Activated naive CD4-positive, alpha-beta T cell treated with anti-CD3 and anti-CD28 coated beads, Interleukin-2, amount 10 ng/mL, durations not matched to agents 7 days and 5 days (primary cell): ENCODE data around the gene PLK5.

ENCODE experiments used
- CTCF ChIA-PET: fragments of 350-600 bp; sonication (Branson Sonifier 250); formaldehyde crosslinking; loops from one replicate; lab custom pipeline; 2021; ENCODE audit warnings: antibody characterized with exemption; lab: Charles Lee
- DNase-seq: peaks from one replicate; pipeline ENCODE4 v3.0.0-alpha.2; 2020
- H3K27ac Mint-ChIP-seq: one replicate; pipeline ENCODE4 v1.8.0; 2021; ENCODE audit warnings: mild to moderate bottlenecking, moderate library complexity, mixed read lengths
- H3K27me3 Mint-ChIP-seq: one replicate; pipeline ENCODE4 v1.8.0; 2021; ENCODE audit warnings: mild to moderate bottlenecking, mixed read lengths
- H3K36me3 Mint-ChIP-seq: one replicate; pipeline ENCODE4 v1.8.0; 2021; ENCODE audit warnings: mixed read lengths
- H3K4me1 Mint-ChIP-seq: one replicate; pipeline ENCODE4 v1.8.0; 2021; ENCODE audit warnings: mixed read lengths
- H3K4me3 Mint-ChIP-seq: one replicate; pipeline ENCODE4 v1.8.0; 2021; ENCODE audit warnings: mild to moderate bottlenecking, moderate library complexity, mixed read lengths
- H3K9me3 Mint-ChIP-seq: one replicate; pipeline ENCODE4 v1.8.0; 2021; ENCODE audit warnings: mixed read lengths

The PLK5 gene

DNA sequence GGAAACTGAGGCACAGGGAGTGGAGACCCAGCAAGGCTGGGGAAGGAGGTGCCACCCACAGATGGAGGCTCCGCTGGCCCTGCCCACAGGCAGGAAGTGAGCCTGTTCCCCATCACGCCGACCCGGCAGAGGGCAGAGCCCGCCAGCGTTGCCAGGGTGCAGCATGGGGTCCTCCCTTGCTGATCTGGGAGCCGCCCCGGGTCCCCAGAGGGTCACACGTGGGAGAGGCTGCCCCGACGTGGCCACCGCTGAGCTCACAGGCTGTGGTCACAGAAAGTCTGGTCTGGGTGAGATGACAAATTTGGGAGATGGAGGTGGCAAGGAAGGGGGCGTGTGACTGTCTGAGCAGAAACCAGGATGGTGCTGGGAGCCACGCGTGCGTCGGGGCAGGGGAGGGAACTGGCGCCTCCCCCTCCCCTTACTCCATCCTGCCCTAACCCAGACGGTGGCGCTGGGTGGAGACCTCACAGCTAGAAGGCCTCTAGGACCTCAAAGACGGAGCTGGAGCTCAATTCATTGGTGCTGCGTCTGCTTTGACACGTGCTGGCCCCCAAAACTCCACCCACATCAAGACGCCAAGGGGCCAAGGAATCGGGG is 36.5 kb downstream of the PLK5 start:
- Mint-ChIP-seq H3K27ac (no peak overlapping the region), H3K27me3 (peaks cover 20% of the 10 kb centered on the region), H3K4me1 (no peaks in the 10 kb centered on the region), H3K9me3 (no peaks in the 10 kb centered on the region), H3K4me3 (no peak overlapping the region), H3K36me3 (no peaks in the 10 kb centered on the region)
- CTCF ChIA-PET, result no interaction called here
- DNase-seq, result no peak

GRCh38 chr19:1561236-1561842 is 37.5 kb downstream of the PLK5 start:
- H3K27me3 Mint-ChIP-seq, result peaks cover 30% of the 10 kb centered on the region
- H3K9me3 Mint-ChIP-seq, result no peaks in the 10 kb centered on the region
- no peak for DNase-seq
- H3K4me1 Mint-ChIP-seq, result no peaks in the 10 kb centered on the region
- CTCF ChIA-PET, result interaction anchor here (0.6 to 0.7 kb wide), 2 partner anchors 29 to 90 kb away, joined by 3 read pairs; no protein-coding TSS in a partner anchor
- no peak overlapping the region for H3K27ac Mint-ChIP-seq
- H3K4me3 Mint-ChIP-seq, result no peak overlapping the region
- no peaks in the 10 kb centered on the region for H3K36me3 Mint-ChIP-seq

DNA sequence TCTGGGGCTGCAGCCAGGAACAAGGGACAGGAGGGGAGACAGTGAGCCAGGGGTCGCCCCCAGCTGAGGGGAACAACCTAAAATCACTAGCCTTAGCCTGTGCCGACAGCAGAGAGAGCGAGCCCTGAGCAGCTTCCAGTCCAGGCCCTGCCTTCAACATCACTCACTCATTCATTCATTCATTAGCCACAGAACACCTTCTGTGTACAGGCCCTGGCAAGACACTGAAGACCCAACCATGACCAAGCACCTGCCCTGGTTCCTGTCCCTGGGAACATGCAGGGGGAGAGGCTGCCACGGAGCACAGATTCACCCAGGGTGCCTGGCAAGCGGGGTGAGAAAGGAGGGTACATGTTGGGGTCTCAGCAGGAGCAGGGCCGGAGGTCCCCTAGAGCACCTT is 39.4 kb downstream of the PLK5 start:
- Mint-ChIP-seq H3K27me3 (peaks cover 34% of the 10 kb centered on the region), H3K4me3 (no peak overlapping the region), H3K27ac (no peak overlapping the region), H3K9me3 (no peaks in the 10 kb centered on the region), H3K36me3 (no peaks in the 10 kb centered on the region), H3K4me1 (no peaks in the 10 kb centered on the region)
- no peak for DNase-seq
- CTCF ChIA-PET, result no interaction called here

DNA sequence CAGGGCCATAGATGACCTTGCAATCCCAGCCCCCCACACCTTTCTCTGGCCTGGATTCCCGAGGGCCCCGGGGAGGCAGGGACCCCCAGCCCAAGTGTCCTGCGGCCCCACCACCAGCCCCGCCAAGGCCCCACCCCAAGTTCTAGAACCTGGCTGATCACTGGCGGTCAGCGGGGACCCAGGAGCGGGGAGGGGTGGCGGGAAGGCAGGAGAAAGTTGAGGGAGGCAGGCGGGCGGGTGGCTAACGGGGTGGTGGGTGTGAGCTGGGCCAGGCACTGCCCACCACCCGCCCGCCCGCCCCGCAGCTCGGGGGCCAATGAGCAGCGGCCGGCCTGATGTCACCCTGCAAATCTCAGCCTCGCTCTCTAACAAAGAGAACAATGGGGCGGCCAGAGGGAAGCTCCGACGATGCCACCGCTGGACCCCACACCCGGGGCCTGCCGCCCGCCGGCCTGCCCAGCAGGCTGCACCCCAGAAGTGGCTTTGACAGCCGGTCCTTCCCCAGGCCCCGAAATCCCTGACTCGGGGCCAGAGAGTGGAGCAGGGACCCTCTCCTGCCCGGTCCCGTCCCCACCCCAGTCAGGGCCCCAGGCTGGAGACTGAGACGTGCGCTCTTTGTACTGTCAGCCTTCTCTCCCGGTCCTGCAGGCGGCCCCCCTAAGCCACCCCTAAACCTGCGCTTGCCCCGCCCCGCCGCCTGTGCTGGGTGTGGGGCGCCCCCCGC is 42.7 kb downstream of the PLK5 start:
- CTCF ChIA-PET, result no interaction called here
- no peak for DNase-seq
- Mint-ChIP-seq H3K27me3 (peaks cover 66% of the 10 kb centered on the region), H3K4me3 (peak overlapping the region; percentile 31), H3K36me3 (no peaks in the 10 kb centered on the region), H3K27ac (no peak overlapping the region), H3K9me3 (no peaks in the 10 kb centered on the region), H3K4me1 (peaks cover 5% of the 10 kb centered on the region)

DNA sequence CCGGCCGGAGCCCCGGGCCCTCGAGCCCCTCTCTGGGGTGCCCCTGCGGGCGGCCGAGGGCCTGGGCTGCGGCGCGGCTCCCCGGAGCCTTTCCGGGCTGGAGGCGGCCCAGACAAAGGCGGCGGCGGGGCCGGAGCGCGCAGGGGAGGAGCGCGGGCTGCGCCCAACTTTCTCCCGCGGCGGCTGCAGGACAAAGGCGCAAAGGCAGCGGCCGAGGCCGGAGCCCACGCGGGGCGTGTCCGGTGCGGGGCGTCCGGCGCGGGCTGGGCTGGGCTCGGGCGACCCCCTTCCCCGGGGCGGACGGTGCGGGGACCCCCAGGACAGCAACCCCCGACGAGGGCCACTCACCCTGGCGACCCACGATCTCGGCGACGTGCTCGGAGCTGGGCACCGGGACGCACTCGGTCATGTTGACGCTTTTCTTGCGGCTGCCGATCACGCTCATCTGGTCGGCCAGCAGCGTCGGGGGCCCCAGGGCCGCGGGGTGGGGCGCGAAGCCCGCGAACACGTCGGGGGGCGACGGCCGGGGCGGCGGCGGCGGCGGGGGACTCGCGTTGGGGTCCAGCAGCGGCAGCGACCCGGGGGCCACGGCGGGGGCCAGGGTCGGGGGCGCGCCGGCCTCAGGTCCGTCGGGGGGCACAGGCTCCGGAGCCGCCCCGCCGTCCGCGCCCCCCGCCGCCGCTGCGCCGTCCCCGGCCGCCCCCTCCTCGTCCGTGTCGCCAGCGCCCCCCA is 43.4 kb downstream of the PLK5 start:
- H3K4me3 Mint-ChIP-seq, result peak overlapping the region; percentile 41
- H3K9me3 Mint-ChIP-seq, result no peaks in the 10 kb centered on the region
- CTCF ChIA-PET, result no interaction called here
- H3K27ac Mint-ChIP-seq, result no peak overlapping the region
- peaks cover 5% of the 10 kb centered on the region for H3K4me1 Mint-ChIP-seq
- H3K27me3 Mint-ChIP-seq, result peaks cover 73% of the 10 kb centered on the region
- H3K36me3 Mint-ChIP-seq, result no peaks in the 10 kb centered on the region
- peak; percentile 29 for DNase-seq

DNA sequence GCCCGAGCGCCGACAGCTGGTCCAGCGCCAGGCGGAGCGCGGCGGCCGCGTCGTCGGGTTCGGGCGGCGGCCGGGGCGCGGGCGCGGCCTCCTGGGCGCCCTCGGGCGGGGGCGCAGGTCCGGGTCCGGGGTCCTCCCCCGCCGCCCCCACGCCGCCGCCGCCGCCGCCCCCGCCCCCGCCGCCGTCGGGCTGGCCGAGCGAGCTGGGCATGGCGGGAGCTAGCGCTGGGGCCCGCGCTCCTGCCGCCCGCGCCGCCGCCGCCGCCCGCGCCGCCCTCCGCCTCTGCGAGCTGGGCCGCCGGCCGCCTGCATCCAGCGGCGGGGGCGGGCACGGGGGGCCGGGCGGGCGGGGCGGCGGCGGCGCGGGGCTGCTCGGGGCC is 44.0 kb downstream of the PLK5 start:
- peaks cover 73% of the 10 kb centered on the region for H3K27me3 Mint-ChIP-seq
- CTCF ChIA-PET, result no interaction called here
- H3K4me1 Mint-ChIP-seq, result peaks cover 5% of the 10 kb centered on the region

DNA sequence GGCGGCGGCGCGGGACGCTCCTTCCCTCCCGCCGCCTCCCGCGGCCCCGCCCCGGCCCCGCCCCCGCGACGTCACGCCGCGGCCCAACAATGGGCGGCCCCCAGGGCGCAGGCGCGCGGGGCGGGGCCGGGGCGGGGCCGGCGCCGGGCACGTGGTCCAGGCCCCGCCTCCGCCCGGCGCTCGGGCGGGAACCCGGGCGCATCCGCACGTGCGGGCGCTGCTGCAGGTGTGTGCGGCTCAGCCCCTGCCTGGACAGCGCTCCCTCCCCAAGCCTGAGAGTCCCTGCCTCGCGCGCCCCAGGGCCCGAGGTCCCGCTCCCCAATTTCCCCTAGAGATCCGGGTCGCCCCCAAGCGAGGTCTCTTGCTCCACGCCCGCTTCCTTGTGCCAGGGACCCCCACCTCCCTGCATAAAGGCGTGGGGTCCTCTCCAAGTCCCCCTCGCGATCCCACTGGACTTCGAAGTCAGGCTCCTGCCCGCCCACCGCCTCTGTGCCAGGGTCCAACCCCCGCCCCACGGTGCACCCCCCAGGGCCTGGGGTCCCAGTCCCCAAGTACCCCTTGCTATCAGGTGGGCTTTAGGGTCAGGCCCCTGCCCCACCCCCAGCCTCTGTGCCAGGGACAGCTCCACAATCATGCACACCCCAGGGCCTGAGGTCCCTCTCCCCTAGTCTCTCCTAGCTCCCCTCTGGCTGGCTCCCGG is 44.6 kb downstream of the PLK5 start, which contains the start of gene MEX3D:
MEX3D (minus strand) TSS at position 6 of the 700 bp plus-strand sequence. CDS start 267 bp downstream, outside the sequence.
- H3K36me3 Mint-ChIP-seq, result no peaks in the 10 kb centered on the region
- peaks cover 66% of the 10 kb centered on the region for H3K27me3 Mint-ChIP-seq
- peak within 1 kb of the TSS; percentile 37 for H3K27ac Mint-ChIP-seq
- CTCF ChIA-PET, result no interaction called here
- no peaks in the 10 kb centered on the region for H3K9me3 Mint-ChIP-seq
- peaks cover 5% of the 10 kb centered on the region for H3K4me1 Mint-ChIP-seq
- H3K4me3 Mint-ChIP-seq, result peak within 1 kb of the TSS; percentile 48
- DNase-seq, result peak; percentile 85

More for the DNA sequence above, 44.0 kb downstream of the PLK5 start:
- no peak overlapping the region for H3K27ac Mint-ChIP-seq
- no peaks in the 10 kb centered on the region for H3K36me3 Mint-ChIP-seq
- no peak for DNase-seq
- H3K4me3 Mint-ChIP-seq, result no peak overlapping the region
- H3K9me3 Mint-ChIP-seq, result no peaks in the 10 kb centered on the region

DNA sequence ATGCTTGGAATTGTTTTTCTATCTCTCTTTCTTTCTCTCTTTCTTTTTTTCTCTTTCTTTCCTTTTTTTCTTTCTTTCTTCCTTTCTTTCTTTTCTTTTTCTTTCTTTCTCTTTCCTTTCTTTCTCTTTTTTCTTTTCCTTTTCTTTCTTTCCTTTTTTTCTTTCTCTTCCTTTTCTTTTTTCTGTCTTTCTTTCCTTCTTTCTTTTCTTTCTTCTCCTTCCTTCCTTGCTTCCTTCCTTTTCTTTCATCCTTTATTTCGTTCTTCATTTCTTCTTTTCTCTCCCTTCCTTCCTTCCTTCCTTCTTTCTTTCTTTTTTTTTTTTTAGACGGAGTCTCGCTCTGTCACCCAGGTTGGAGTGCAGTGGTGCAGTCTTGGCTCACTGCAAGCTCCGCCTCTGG is 46.1 kb downstream of the PLK5 start:
- peaks cover 5% of the 10 kb centered on the region for H3K4me1 Mint-ChIP-seq
- H3K4me3 Mint-ChIP-seq, result peak overlapping the region; percentile 24
- no peak for DNase-seq
- H3K36me3 Mint-ChIP-seq, result no peaks in the 10 kb centered on the region
- H3K27me3 Mint-ChIP-seq, result peaks cover 56% of the 10 kb centered on the region
- no peaks in the 10 kb centered on the region for H3K9me3 Mint-ChIP-seq
- H3K27ac Mint-ChIP-seq, result no peak overlapping the region
- CTCF ChIA-PET, result no interaction called here

- Mint-ChIP-seq H3K4me3 (no peak overlapping the region), H3K36me3 (no peaks in the 10 kb centered on the region), H3K4me1 (peaks cover 5% of the 10 kb centered on the region), H3K27ac (no peak overlapping the region), H3K9me3 (no peaks in the 10 kb centered on the region), H3K27me3 (peaks cover 48% of the 10 kb centered on the region)
- DNase-seq, result no peak
- CTCF ChIA-PET, result no interaction called here
These were observed 47.0 kb downstream of the PLK5 start for GRCh38 chr19:1570836-1571235.

- H3K9me3 Mint-ChIP-seq, result no peaks in the 10 kb centered on the region
- no peak for DNase-seq
- H3K27ac Mint-ChIP-seq, result no peak overlapping the region
- CTCF ChIA-PET, result no interaction called here
- no peak overlapping the region for H3K4me3 Mint-ChIP-seq
- peaks cover 5% of the 10 kb centered on the region for H3K4me1 Mint-ChIP-seq
- H3K27me3 Mint-ChIP-seq, result peaks cover 43% of the 10 kb centered on the region
- H3K36me3 Mint-ChIP-seq, result no peaks in the 10 kb centered on the region
These were observed 47.5 kb downstream of the PLK5 start for GRCh38 chr19:1571358-1571757.

DNA sequence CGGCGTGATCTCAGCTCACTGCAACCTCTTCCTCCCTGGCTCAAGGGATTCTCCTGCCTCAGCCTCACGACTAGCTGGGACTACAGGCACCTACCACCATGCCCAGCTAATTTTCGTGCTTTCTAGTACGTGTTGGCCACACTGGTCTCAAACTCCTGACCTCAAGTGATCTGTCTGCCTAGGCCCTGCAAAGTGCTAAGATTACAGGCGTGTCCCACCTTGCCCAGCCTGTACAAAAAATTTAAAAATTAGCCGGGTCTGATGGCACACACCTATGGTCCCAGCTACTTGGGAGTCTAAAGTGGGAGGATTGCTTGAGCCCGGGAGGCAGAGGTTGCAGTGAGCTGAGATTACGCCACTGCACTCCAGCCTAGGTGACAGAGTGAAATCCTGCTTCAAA is 48.9 kb downstream of the PLK5 start:
- Mint-ChIP-seq H3K9me3 (no peaks in the 10 kb centered on the region), H3K4me3 (no peak overlapping the region), H3K27me3 (peaks cover 39% of the 10 kb centered on the region), H3K36me3 (no peaks in the 10 kb centered on the region), H3K27ac (no peak overlapping the region), H3K4me1 (peaks cover 5% of the 10 kb centered on the region)
- CTCF ChIA-PET, result no interaction called here
- no peak for DNase-seq

GRCh38 chr19:1574354-1575136 is 50.7 kb downstream of the PLK5 start:
- Mint-ChIP-seq H3K9me3 (no peaks in the 10 kb centered on the region), H3K4me1 (peaks cover 5% of the 10 kb centered on the region), H3K27ac (no peak overlapping the region), H3K4me3 (no peak overlapping the region), H3K27me3 (peaks cover 25% of the 10 kb centered on the region), H3K36me3 (peaks cover 4% of the 10 kb centered on the region)
- CTCF ChIA-PET, result no interaction called here
- no peak for DNase-seq
